ENCODE measurements around the gene RIMS4.

DNA sequence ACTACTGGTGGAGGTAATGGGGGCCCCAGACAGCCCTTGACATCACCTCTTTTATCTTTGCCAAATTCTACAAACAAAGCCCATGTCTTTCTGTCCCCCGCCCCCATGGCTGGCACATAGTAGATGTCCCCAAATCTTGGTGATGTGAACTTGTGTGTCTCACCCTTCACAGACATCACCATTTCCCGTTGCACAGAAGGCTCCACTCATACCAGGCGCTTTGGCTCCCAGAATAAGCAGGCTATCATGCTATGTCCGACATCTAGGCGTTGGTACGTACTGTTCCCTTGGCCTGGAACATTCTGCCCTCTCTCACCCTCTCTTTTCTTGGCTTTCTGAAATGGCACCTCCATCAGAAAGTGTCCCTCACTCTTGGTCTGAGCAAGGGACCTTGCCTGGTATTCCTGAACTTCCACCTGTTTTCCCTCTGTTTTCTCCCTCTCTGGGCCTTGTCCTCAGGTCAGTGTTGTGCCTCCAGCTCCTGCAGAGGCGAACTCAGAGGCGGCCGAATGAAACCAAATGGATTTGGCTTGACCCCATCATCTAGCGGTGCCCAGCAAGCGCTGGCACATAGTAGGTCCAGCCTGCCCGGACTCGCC is 96.1 kb downstream of the RIMS4 start:
- TF ChIP-seq GATA2 (IDR thresholded peaks at IDR 0.05; ENCODE audit: low read depth, low read length), result no peak
- TF ChIP-seq GATA3 (IDR thresholded peaks at IDR 0.05; ENCODE audit: low read depth, low read length), result no peak

Measured in SH-SY5Y (cell line).